HL-60 (cell line): Measurements from ENCODE around the gene OSBPL8.

ENCODE experiments used
- TF ChIP-seq, protein P1 (sequence below): IDR thresholded peaks from 2 replicates; pipeline ENCODE4 v1.6.1; 2012; ENCODE audit warnings: low read depth; ENCODE audit not compliant: insufficient replicate concordance
- TF ChIP-seq, protein P2 (sequence below): IDR thresholded peaks from one replicate; pipeline ENCODE4 v1.5.1; 2011; ENCODE audit warnings: low read length, control low read depth, inconsistent platforms; ENCODE audit not compliant: insufficient read depth

DNA sequence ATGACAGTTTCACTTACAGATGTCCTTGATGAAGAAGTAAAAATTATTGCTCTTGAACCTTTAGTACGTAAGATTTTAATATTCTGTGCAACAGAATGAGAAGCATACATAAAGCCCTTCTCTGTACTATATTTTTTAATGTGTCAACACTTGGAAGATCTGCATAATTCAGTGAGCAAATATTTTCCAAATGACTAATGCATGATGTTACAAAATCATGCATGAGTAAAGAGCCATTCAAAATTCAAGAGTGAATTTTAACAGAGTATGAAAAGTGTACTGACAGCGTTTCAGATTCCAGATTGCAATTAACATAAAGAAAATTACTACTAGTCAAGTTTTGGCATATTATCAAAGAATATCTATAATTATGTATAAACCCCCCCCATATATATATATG, 110.0 kb downstream of the OSBPL8 start:
- TF ChIP-seq, protein P1, sequence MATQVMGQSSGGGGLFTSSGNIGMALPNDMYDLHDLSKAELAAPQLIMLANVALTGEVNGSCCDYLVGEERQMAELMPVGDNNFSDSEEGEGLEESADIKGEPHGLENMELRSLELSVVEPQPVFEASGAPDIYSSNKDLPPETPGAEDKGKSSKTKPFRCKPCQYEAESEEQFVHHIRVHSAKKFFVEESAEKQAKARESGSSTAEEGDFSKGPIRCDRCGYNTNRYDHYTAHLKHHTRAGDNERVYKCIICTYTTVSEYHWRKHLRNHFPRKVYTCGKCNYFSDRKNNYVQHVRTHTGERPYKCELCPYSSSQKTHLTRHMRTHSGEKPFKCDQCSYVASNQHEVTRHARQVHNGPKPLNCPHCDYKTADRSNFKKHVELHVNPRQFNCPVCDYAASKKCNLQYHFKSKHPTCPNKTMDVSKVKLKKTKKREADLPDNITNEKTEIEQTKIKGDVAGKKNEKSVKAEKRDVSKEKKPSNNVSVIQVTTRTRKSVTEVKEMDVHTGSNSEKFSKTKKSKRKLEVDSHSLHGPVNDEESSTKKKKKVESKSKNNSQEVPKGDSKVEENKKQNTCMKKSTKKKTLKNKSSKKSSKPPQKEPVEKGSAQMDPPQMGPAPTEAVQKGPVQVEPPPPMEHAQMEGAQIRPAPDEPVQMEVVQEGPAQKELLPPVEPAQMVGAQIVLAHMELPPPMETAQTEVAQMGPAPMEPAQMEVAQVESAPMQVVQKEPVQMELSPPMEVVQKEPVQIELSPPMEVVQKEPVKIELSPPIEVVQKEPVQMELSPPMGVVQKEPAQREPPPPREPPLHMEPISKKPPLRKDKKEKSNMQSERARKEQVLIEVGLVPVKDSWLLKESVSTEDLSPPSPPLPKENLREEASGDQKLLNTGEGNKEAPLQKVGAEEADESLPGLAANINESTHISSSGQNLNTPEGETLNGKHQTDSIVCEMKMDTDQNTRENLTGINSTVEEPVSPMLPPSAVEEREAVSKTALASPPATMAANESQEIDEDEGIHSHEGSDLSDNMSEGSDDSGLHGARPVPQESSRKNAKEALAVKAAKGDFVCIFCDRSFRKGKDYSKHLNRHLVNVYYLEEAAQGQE: no peak
- TF ChIP-seq, protein P2, sequence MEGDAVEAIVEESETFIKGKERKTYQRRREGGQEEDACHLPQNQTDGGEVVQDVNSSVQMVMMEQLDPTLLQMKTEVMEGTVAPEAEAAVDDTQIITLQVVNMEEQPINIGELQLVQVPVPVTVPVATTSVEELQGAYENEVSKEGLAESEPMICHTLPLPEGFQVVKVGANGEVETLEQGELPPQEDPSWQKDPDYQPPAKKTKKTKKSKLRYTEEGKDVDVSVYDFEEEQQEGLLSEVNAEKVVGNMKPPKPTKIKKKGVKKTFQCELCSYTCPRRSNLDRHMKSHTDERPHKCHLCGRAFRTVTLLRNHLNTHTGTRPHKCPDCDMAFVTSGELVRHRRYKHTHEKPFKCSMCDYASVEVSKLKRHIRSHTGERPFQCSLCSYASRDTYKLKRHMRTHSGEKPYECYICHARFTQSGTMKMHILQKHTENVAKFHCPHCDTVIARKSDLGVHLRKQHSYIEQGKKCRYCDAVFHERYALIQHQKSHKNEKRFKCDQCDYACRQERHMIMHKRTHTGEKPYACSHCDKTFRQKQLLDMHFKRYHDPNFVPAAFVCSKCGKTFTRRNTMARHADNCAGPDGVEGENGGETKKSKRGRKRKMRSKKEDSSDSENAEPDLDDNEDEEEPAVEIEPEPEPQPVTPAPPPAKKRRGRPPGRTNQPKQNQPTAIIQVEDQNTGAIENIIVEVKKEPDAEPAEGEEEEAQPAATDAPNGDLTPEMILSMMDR: no peak
